ENCODE measurements around the gene VTCN1.

VTCN1 gene

DNA sequence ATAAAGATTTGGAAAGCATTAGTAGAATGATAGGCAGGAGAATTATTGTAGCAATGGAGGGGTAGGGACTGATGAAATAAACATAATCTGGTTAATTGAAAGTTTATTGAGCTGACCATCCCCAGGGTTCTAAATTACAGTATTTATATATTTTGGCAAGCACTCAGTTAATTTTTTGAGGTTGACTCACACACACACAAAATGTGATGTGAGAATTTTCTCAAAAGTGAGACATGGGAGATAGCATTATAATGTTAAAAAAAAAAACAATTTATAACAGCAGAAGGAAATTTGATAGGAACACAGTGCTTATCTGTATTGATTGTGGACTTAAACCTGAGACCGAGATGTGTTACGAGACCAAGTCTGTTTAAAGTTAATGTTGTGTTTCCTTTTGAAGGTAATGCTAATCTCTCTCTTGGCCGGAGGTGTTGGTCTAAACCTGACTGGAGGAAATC lies 113.7 kb downstream of the VTCN1 start:
- no peak for DNase-seq (ENCODE audit: low spot score)

DNA sequence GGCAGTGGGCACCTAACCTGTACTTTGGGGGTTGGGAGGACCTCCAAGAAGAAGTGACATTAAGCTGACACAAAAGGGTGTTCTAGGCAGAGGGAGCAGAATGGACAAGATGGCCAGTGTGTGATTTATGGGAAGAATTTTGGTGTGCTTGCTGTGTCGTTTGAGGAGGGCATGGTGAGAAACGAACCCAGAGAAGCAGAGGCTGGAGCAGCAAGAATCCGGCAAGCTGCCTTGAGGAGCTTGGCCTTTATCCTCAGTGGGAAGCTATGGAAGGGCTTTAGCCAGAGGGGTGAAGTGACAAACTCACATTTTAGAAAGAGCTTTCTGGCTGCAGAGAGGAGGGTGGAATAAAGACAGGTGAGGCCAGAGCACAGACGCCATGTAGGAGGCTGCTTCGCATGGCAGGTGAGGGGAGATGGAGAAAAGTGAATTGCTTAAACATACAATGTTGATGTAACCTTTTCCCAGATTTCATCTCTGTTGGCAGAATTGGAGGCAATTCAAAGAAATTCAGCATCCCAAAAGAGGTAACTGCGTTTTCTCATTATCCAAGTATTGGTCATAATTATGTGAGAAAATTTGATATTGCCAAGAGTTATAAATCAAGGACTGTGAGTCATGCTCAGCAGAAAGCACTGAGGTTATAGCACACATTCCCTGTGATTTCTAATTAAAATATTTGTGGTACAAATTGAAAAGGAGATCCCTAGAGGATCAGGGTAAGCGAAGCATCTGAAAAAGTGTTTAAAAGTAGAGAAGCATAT lies 115.7 kb downstream of the VTCN1 start:
- no peak for DNase-seq (ENCODE audit: low spot score)

DNA sequence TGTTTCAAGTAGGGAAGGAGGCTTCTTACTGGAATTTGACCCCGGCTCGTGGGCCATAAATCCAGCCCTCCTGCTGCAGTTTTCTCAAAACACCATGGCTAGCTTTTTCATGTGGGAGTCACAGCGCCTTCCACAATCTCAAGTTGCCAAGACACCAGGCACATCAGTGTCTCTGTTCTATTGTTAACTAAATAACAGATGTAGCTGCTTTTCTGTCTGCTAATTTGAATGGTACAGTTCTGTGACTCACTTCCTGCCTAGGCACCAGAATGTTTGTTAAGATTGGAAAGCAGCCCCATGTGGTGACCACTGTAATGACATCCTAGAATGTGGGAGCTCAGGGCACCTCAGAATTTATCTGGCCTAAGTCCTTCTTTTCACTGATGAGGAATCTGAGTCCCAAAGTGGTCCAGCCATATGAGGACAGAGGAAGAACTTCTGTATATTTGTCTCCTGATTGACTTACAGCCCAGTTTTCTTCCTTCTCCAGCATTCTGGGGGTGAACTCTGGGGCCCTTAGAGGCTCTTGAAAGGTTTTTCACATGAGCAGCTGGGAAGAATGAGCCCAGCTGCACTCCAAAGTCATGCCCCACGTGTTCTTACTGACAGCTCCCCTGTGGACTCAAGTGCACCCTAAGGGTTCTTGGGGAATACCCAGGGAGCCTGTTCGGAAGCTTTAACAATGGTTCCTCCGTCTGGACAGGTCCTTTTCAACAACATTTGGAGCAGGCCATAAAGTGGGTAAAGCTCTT lies 116.7 kb downstream of the VTCN1 start:
- DNase-seq (ENCODE audit: low spot score), result no peak

Small RNA genes within 50 kb of the gene (small RNA-seq; reads per million reads assigned to genes)
- gene MIR942 (0.10 to 2.1 reads per million in 2 experiments), gene RF00017 (0 reads per million in 2 experiments)

Data from SK-N-DZ (cell line).